IMR-90 (cell line): ENCODE data around the gene NPTX1. TPM values are rescaled to one million over a fixed set of nuclear protein-coding genes. Genes with fewer than 3 reads are reported as not detected.

Source experiments
- ATAC-seq: fragments of 200-7000 bp; cut with Tn5 transposase; 2 replicates; pipeline ENCODE4 v1.9.1; 2020; ENCODE audit warnings: low read depth, mild to moderate bottlenecking, moderate library complexity
- BruUV-seq: library from RNA; stranded (reverse); fragments of 400-500 nt; replicated peaks from 2 replicates; lab custom pipeline; 2021; lab: Mats Ljungman, UMichigan
- CTCF ChIA-PET: fragments of 300-600 bp; formaldehyde crosslinking; extraction: SDS; loops from one replicate; lab custom pipeline; 2021; ENCODE audit warnings: antibody characterized with exemption; lab: Yijun Ruan, JAX
- POLR2A ChIA-PET: fragments of 300-600 bp; sonication (Branson Sonifier 250); formaldehyde crosslinking; loops from one replicate; lab custom pipeline; 2022; ENCODE audit warnings: antibody characterized with exemption; ENCODE audit not compliant: unreplicated experiment; lab: Charles Lee
- DNase-seq: peaks from one replicate; pipeline ENCODE4 v3.0.0; 2013
- H2AFZ ChIP-seq: replicated peaks from 2 replicates; pipeline ENCODE3; 2013; ENCODE audit warnings: low read length, mild to moderate bottlenecking; ENCODE audit not compliant: poor library complexity
- H2AK5ac ChIP-seq: 2 replicates; pipeline ENCODE4 v1.6.1; 2013; ENCODE audit warnings: low read depth, low read length, inconsistent platforms
- H2AK9ac ChIP-seq: replicated peaks from 2 replicates; pipeline ENCODE3; 2013; ENCODE audit warnings: mild to moderate bottlenecking, low read depth, low read length, moderate library complexity; ENCODE audit not compliant: poor library complexity
- H2BK120ac ChIP-seq: 2 replicates; pipeline ENCODE4 v1.6.1; 2013; ENCODE audit warnings: low read depth, low read length, inconsistent platforms
- H2BK15ac ChIP-seq: 3 replicates; pipeline ENCODE4 v1.6.1; 2013; ENCODE audit warnings: low read depth, low read length, inconsistent platforms
- H2BK20ac ChIP-seq: 2 replicates; pipeline ENCODE4 v1.6.1; 2013; ENCODE audit warnings: low read depth, mild to moderate bottlenecking, inconsistent platforms, low read length, moderate library complexity
- H2BK5ac ChIP-seq: 2 replicates; pipeline ENCODE4 v1.6.1; 2013; ENCODE audit warnings: mild to moderate bottlenecking, low read depth, low read length, inconsistent platforms; ENCODE audit not compliant: poor library complexity, severe bottlenecking
- H3K14ac ChIP-seq: replicated peaks from 2 replicates; pipeline ENCODE4 v1.6.1; 2013; ENCODE audit warnings: low read depth, low read length, inconsistent platforms
- H3K18ac ChIP-seq: 2 replicates; pipeline ENCODE4 v1.6.1; 2013; ENCODE audit warnings: low read depth, low read length, control low read depth
- H3K23ac ChIP-seq: 2 replicates; pipeline ENCODE4 v1.6.1; 2013; ENCODE audit warnings: low read depth, low read length, inconsistent platforms
- H3K27ac ChIP-seq: 2 replicates; pipeline ENCODE4 v1.5.1; 2013; ENCODE audit warnings: mild to moderate bottlenecking, control low read depth, low read length; ENCODE audit not compliant: insufficient read depth
- H3K27me3 ChIP-seq: 2 replicates; pipeline ENCODE4 v1.6.1; 2013; ENCODE audit warnings: low read length; ENCODE audit not compliant: control insufficient read depth, insufficient read depth
- H3K36me3 ChIP-seq: 2 replicates; pipeline ENCODE4 v1.6.1; 2013; ENCODE audit warnings: low read length, mixed read lengths; ENCODE audit not compliant: control insufficient read depth, insufficient read depth
- H3K4ac ChIP-seq: 2 replicates; pipeline ENCODE4 v1.6.1; 2013; ENCODE audit warnings: low read depth, low read length, inconsistent platforms
- H3K4me1 ChIP-seq: 2 replicates; pipeline ENCODE4 v1.6.1; 2013; ENCODE audit warnings: low read length, mixed read lengths; ENCODE audit not compliant: control insufficient read depth, insufficient read depth
- H3K4me2 ChIP-seq: 2 replicates; pipeline ENCODE4 v1.6.1; 2013; ENCODE audit warnings: low read depth, mild to moderate bottlenecking, control low read depth, low read length, moderate library complexity
- H3K4me3 ChIP-seq: 2 replicates; pipeline ENCODE4 v1.5.1; 2013; ENCODE audit warnings: low read depth, mild to moderate bottlenecking, control low read depth, low read length, moderate library complexity; ENCODE audit not compliant: insufficient read depth
- H3K56ac ChIP-seq: 2 replicates; pipeline ENCODE4 v1.6.1; 2013; ENCODE audit warnings: low read length, inconsistent platforms; ENCODE audit not compliant: insufficient read depth; ENCODE audit errors: extremely low read depth
- H3K79me1 ChIP-seq, 2 experiments: 2 replicates each; pipeline ENCODE4 v1.6.1; 2013; ENCODE audit warnings: low read length in 2 of 2, inconsistent platforms in 1 of 2, low read depth in 1 of 2
- H3K9ac ChIP-seq: 2 replicates; pipeline ENCODE4 v1.6.1; 2013; ENCODE audit warnings: low read depth, low read length, control low read depth
- H3K9me1 ChIP-seq: 2 replicates; pipeline ENCODE4 v1.6.1; 2013; ENCODE audit warnings: low read length, inconsistent platforms; ENCODE audit not compliant: insufficient read depth
- H3K9me3 ChIP-seq: 2 replicates; pipeline ENCODE4 v1.6.1; 2013; ENCODE audit warnings: low read length; ENCODE audit not compliant: control insufficient read depth, insufficient read depth
- H4K20me1 ChIP-seq: 2 replicates; pipeline ENCODE4 v1.6.1; 2013; ENCODE audit warnings: low read length, inconsistent platforms; ENCODE audit not compliant: insufficient read depth
- H4K5ac ChIP-seq: 2 replicates; pipeline ENCODE4 v1.6.1; 2013; ENCODE audit warnings: mild to moderate bottlenecking, low read depth, low read length, control low read depth
- H4K8ac ChIP-seq, 2 experiments: 2 replicates each; pipeline ENCODE4 v1.6.1; 2013; ENCODE audit warnings: low read depth in 2 of 2, low read length in 2 of 2, control low read depth in 1 of 2, inconsistent platforms in 1 of 2
- H4K91ac ChIP-seq: 2 replicates; pipeline ENCODE4 v1.6.1; 2013; ENCODE audit warnings: low read depth, low read length, inconsistent platforms; ENCODE audit not compliant: insufficient read depth
- BHLHE40 ChIP-seq: fragments of 150-350 bp; IDR thresholded peaks from 2 replicates; pipeline ENCODE4 v1.6.1; 2016; ENCODE audit warnings: mild to moderate bottlenecking, low read depth, low read length
- CTCF ChIP-seq: conservative IDR thresholded peaks from 2 replicates; pipeline ENCODE4 v1.5.1; 2012; ENCODE audit warnings: mild to moderate bottlenecking, low read depth, low read length, improper control_type of control experiment
- FOS ChIP-seq: fragments of 150-350 bp; IDR thresholded peaks from 2 replicates; pipeline ENCODE4 v1.6.1; 2016; ENCODE audit warnings: low read depth, low read length
- MXI1 ChIP-seq: IDR thresholded peaks from 2 replicates; pipeline ENCODE4 v1.6.1; 2012; ENCODE audit warnings: low read depth, mild to moderate bottlenecking, low read length, moderate library complexity, borderline replicate concordance
- POLR2A ChIP-seq: IDR thresholded peaks from 2 replicates; pipeline ENCODE4 v1.6.1; 2012; ENCODE audit warnings: mild to moderate bottlenecking, low read depth, low read length
- RAD21 ChIP-seq: IDR thresholded peaks from 2 replicates; pipeline ENCODE4 v1.6.1; 2012; ENCODE audit warnings: low read length, improper control_type of control experiment
- RCOR1 ChIP-seq: IDR thresholded peaks from 2 replicates; pipeline ENCODE4 v1.6.1; 2012; ENCODE audit warnings: mild to moderate bottlenecking, low read length, improper control_type of control experiment; ENCODE audit not compliant: insufficient replicate concordance
- RFX5 ChIP-seq: IDR thresholded peaks from 2 replicates; pipeline ENCODE4 v1.8.0; 2012; ENCODE audit warnings: low read depth, mild to moderate bottlenecking, low read length, moderate library complexity
- SMC3 ChIP-seq: fragments of 150-350 bp; IDR thresholded peaks from 2 replicates; pipeline ENCODE4 v1.6.1; 2016; ENCODE audit warnings: low read depth, mild to moderate bottlenecking, antibody characterized with exemption, low read length, moderate library complexity
- WGBS, 2 experiments: methylation state at CpG; one replicate each; pipeline versions ENCODE4 v1.1.5 to v1.1.7; 2013; ENCODE audit warnings: missing lambda C conversion rate in 2 of 2; ENCODE audit not compliant: insufficient read length in 1 of 2; ENCODE audit errors: extremely low coverage in 2 of 2; 5-methylcytosine and 5-hydroxymethylcytosine counted together
- dilution Hi-C: fragments of 300-500 bp; cut with HindIII; formaldehyde crosslinking; loops from one replicate; pipeline ENCODE4 v1.14.3; 2018; ENCODE audit warnings: low sequenced_read_pairs; ENCODE audit not compliant: unreplicated experiment
- in situ Hi-C: fragments of 300-500 bp; cut with MboI; formaldehyde crosslinking; loops from 3 replicates; pipeline ENCODE4 v1.14.3; 2019; ENCODE audit warnings: low sequenced_read_pairs, inconsistent platforms, mixed read lengths
- intact Hi-C: fragments of 100-400 bp; cut with micrococcal nuclease; formaldehyde crosslinking; loops from 2 replicates; pipeline ENCODE4 v1.10.0; 2022
- polyA plus RNA-seq, 3 experiments: library from polyadenylated mRNA; depleted of rRNA; stranded (reverse); fragments of >200 nt; gene quantifications; 2 replicates each; pipeline ENCODE4 v1.2.3, GENCODE V29; 2012; ENCODE audit warnings: low replicate concordance in 1 of 3
- total RNA-seq: library from RNA; depleted of rRNA; stranded (reverse); fragments of >200 nt; gene quantifications from 2 replicates; pipeline ENCODE4 v1.2.3, GENCODE V29; 2012

The NPTX1 gene
- total and polyA plus RNA-seq, 2 of the 4 experiments (the other 2 are of a cell fraction), result 20.8 to 39.5 TPM

GRCh38 chr17:80443498-80443897, 32.9 kb downstream of the NPTX1 start:
- Histone ChIP-seq H3K9ac (no peak overlapping the region), H4K20me1 (no peaks in the 10 kb centered on the region; the same call in none of the 2 replicates), H3K27ac (no peak overlapping the region), H2BK5ac (no peak overlapping the region), H3K36me3 (no peaks in the 10 kb centered on the region), H3K9me3 (no peaks in the 10 kb centered on the region), H3K4me1 (peaks cover 5% of the 10 kb centered on the region), H2AK5ac (no peak overlapping the region), H3K4me2 (no peak overlapping the region), H2AFZ (no peak overlapping the region), H4K8ac (no peak overlapping the region), H3K14ac (no peak overlapping the region), H3K79me1 (no peaks in the 10 kb centered on the region), H4K5ac (no peak overlapping the region), H3K27me3 (peaks cover 11% of the 10 kb centered on the region; the same call in 1 of the 2 replicates), H2AK9ac (no peak overlapping the region), H2BK20ac (no peak overlapping the region), H3K4ac (no peak overlapping the region), H2BK120ac (no peak overlapping the region), H3K56ac (no peak overlapping the region), H4K91ac (no peak overlapping the region), H3K9me1 (no peaks in the 10 kb centered on the region), H3K4me3 (no peak overlapping the region), H3K23ac (no peak overlapping the region; the same call in 1 of the 2 replicates), H2BK15ac (no peak overlapping the region), H3K18ac (no peak overlapping the region)
- WGBS, 2 experiments, result 30% methylated on average over 9 of the region's 12 CpGs; no CpG with 5 or more reads in 1 of the 2 experiments
- DNase-seq (no peak), ATAC-seq (no peak)
- intact Hi-C loops (no loop called here), in situ Hi-C loops (no loop called here), dilution Hi-C loops (no loop called here)
- BruUV-seq, result no TSS peak
- ChIA-PET CTCF (no interaction called here), POLR2A (no interaction called here)
- TF ChIP-seq MXI1 (no peak), POLR2A (no peak), SMC3 (no peak), RCOR1 (no peak), FOS (no peak), RAD21 (no peak), BHLHE40 (no peak), RFX5 (no peak), CTCF (no peak)
